ENCODE results near the gene ZNF687. TPM values are rescaled to one million over a fixed set of nuclear protein-coding genes. Genes with fewer than 3 reads are reported as not detected.

Gene ZNF687
- total RNA-seq, 1 experiment from 2014 or later: 33.3 TPM

GRCh38 chr1:151251656-151252470 lies 30.2 kb upstream of the ZNF687 start:
- H3K4me3 ChIP-seq (ENCODE audit: low read depth in 2 of 2, low read length in 2 of 2): no peak overlapping the region
- ATAC-seq: peak; percentile 71
- TF ChIP-seq REST (IDR thresholded peaks at IDR 0.05; ENCODE audit: insufficient read depth in 1 of 2, low read depth in 2 of 2, low read length in 1 of 2): no peak
- no peak for TF ChIP-seq SIN3A (IDR thresholded peaks at IDR 0.05; ENCODE audit: borderline replicate concordance, insufficient read depth, low read depth, low read length)
- no peak for TF ChIP-seq POLR2AphosphoS5 (IDR thresholded peaks at IDR 0.05; ENCODE audit: low read depth, low read length)
- TF ChIP-seq, protein P1, sequence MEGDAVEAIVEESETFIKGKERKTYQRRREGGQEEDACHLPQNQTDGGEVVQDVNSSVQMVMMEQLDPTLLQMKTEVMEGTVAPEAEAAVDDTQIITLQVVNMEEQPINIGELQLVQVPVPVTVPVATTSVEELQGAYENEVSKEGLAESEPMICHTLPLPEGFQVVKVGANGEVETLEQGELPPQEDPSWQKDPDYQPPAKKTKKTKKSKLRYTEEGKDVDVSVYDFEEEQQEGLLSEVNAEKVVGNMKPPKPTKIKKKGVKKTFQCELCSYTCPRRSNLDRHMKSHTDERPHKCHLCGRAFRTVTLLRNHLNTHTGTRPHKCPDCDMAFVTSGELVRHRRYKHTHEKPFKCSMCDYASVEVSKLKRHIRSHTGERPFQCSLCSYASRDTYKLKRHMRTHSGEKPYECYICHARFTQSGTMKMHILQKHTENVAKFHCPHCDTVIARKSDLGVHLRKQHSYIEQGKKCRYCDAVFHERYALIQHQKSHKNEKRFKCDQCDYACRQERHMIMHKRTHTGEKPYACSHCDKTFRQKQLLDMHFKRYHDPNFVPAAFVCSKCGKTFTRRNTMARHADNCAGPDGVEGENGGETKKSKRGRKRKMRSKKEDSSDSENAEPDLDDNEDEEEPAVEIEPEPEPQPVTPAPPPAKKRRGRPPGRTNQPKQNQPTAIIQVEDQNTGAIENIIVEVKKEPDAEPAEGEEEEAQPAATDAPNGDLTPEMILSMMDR (IDR thresholded peaks at IDR 0.05): peak; percentile 89
- TF ChIP-seq TCF7L2 (IDR thresholded peaks at IDR 0.05; ENCODE audit: low read depth, low read length): no peak
- H3K4me1 ChIP-seq (ENCODE audit: control insufficient read depth, insufficient read depth, low read length): peaks cover 3% of the 10 kb centered on the region; the same call in 1 of the 2 replicates
- DNase-seq (ENCODE audit: low read depth, low spot score): peak; percentile 58
- H3K9me3 ChIP-seq (ENCODE audit: control insufficient read depth, insufficient read depth, low read depth, low read length): no peaks in the 10 kb centered on the region
- ChIA-PET CTCF (interaction anchor here (0.7 to 1.9 kb wide), 5 partner anchors 35 to 181 kb away, joined by 3 to 14 read pairs (median 3); partner anchors contain the start of gene GABPB2), POLR2A (interaction anchor here (0.6 to 1.2 kb wide), 3 partner anchors 9 to 62 kb away, joined by 3 to 4 read pairs (median 4); partner anchors contain the start of gene VPS72)
- H3K36me3 ChIP-seq (ENCODE audit: control insufficient read depth, insufficient read depth, low read length): peaks cover 27% of the 10 kb centered on the region
- no TSS peak for BruUV-seq (replicated peaks)
- in situ Hi-C loops (cut with HindIII; ENCODE audit: low pct_unique_long_range_greater_than_20kb, low sequenced_read_pairs): no loop called here
- no peak overlapping the region for H3K27ac ChIP-seq (ENCODE audit: low read length)
- no peaks in the 10 kb centered on the region for H3K27me3 ChIP-seq (ENCODE audit: control insufficient read depth, insufficient read depth, low read length)
- intact Hi-C loops (cut with micrococcal nuclease; ENCODE audit: unreplicated experiment): loop anchor here (5.0 kb wide), 1 partner anchor 55 kb away; the partner anchor contains the start of gene PIP5K1A

GRCh38 chr1:151254217-151255213 lies 27.6 kb upstream of the ZNF687 start, which contains the start of gene PSMD4:
Gene PSMD4, plus strand, starts transcription at chr1:151254734. Its CDS starts 49 bp downstream, at chr1:151254783.
- ChIA-PET POLR2A (interaction anchor here (0.6 to 1.3 kb wide), 6 partner anchors 27 to 256 kb away, joined by 3 to 10 read pairs (median 4); partner anchors contain the start of genes VPS72 and ZNF687), CTCF (interaction anchor here (0.6 to 0.8 kb wide), 2 partner anchors 87 to 739 kb away, joined by 5 to 6 read pairs; partner anchors contain the start of gene FALEC)
- H3K4me3 ChIP-seq (ENCODE audit: low read depth in 2 of 2, low read length in 2 of 2): peak within 1 kb of the TSS; percentile 60 to 68
- in situ Hi-C loops (cut with HindIII; ENCODE audit: low pct_unique_long_range_greater_than_20kb, low sequenced_read_pairs): no loop called here
- intact Hi-C loops (cut with micrococcal nuclease; ENCODE audit: unreplicated experiment): loop anchor here (5.0 kb wide), 1 partner anchor 57 kb away; the partner anchor contains the start of gene PIP5K1A
- H3K27me3 ChIP-seq (ENCODE audit: control insufficient read depth, insufficient read depth, low read length): no peaks in the 10 kb centered on the region
- no TSS peak for BruUV-seq (replicated peaks)
- DNase-seq (ENCODE audit: low read depth, low spot score) (peak; percentile 93), ATAC-seq (peak; percentile 98)
- H3K9me3 ChIP-seq (ENCODE audit: control insufficient read depth, insufficient read depth, low read depth, low read length): no peaks in the 10 kb centered on the region
- TF ChIP-seq, protein P1 (IDR thresholded peaks at IDR 0.05): no peak
- TF ChIP-seq TCF7L2 (IDR thresholded peaks at IDR 0.05; ENCODE audit: low read depth, low read length) (peak; percentile 43; the same call in 1 of the 2 replicates), POLR2AphosphoS5 (IDR thresholded peaks at IDR 0.05; ENCODE audit: low read depth, low read length) (peak; percentile 95), REST (IDR thresholded peaks at IDR 0.05; ENCODE audit: insufficient read depth in 1 of 2, low read depth in 2 of 2, low read length in 1 of 2) (no peak), SIN3A (IDR thresholded peaks at IDR 0.05; ENCODE audit: borderline replicate concordance, insufficient read depth, low read depth, low read length) (peak; percentile 87; the same call in 1 of the 2 replicates)
- H3K36me3 ChIP-seq (ENCODE audit: control insufficient read depth, insufficient read depth, low read length): peaks cover 10% of the 10 kb centered on the region; the same call in 1 of the 2 replicates
- H3K4me1 ChIP-seq (ENCODE audit: control insufficient read depth, insufficient read depth, low read length): peaks cover 3% of the 10 kb centered on the region; the same call in 1 of the 2 replicates
- H3K27ac ChIP-seq (ENCODE audit: low read length): peak within 1 kb of the TSS; percentile 84

Measured in Panc1 (cell line).